Thymus (tissue), 11 donors: ENCODE results near the gene ITGAE. TPM values are rescaled to one million over a fixed set of nuclear protein-coding genes. Genes with fewer than 3 reads are reported as not detected.

ENCODE experiments used
- DNase-seq, 9 donors: peaks; one replicate each; pipeline ENCODE4 v3.0.0-alpha.2; 2013; ENCODE audit warnings: low spot score in 9 of 9, low read depth in 6 of 9, missing footprints in 1 of 9
- H3K27ac ChIP-seq, 2 donors: one replicate each; pipeline ENCODE4 v1.5.1; 2013; ENCODE audit warnings: control low read depth in 1 of 2, low read depth in 1 of 2, low read length in 1 of 2, mild to moderate bottlenecking in 1 of 2, moderate library complexity in 1 of 2
- H3K27me3 ChIP-seq, 2 donors: one replicate each; pipeline ENCODE4 v1.5.1; 2013; ENCODE audit warnings: low read length in 1 of 2; ENCODE audit not compliant: control insufficient read depth in 2 of 2, insufficient read depth in 1 of 2
- H3K36me3 ChIP-seq, 2 donors: one replicate each; pipeline ENCODE4 v1.5.1; 2013; ENCODE audit warnings: low read length in 1 of 2, mild to moderate bottlenecking in 1 of 2, moderate library complexity in 1 of 2; ENCODE audit not compliant: control insufficient read depth in 2 of 2, insufficient read depth in 2 of 2
- H3K4me1 ChIP-seq, 2 donors: one replicate each; pipeline ENCODE4 v1.5.1; 2013; ENCODE audit warnings: low read length in 2 of 2; ENCODE audit not compliant: control insufficient read depth in 2 of 2, insufficient read depth in 2 of 2
- H3K4me3 ChIP-seq, 2 donors: one replicate each; pipeline ENCODE4 v1.5.1; 2013; ENCODE audit warnings: low read length in 2 of 2, control low read depth in 1 of 2, mild to moderate bottlenecking in 1 of 2
- H3K9me3 ChIP-seq, 2 donors: one replicate each; pipeline ENCODE4 v1.5.1; 2013; ENCODE audit warnings: low read length in 1 of 2, mild to moderate bottlenecking in 1 of 2; ENCODE audit not compliant: control insufficient read depth in 2 of 2, insufficient read depth in 1 of 2
- WGBS: extraction: QIAGEN DNeasy Blood & Tissue Kit; methylation state at CpG from one replicate; pipeline ENCODE4 v1.1.7; 2013; 5-methylcytosine and 5-hydroxymethylcytosine counted together
- polyA plus RNA-seq: library from polyadenylated mRNA; stranded (reverse); fragments of 200-250 nt; gene quantifications from one replicate; pipeline ENCODE4 v1.2.3, GENCODE V29; 2013
- total RNA-seq: library from RNA; stranded (reverse); fragments of 120-200 nt; gene quantifications from one replicate; pipeline ENCODE4 v1.2.4, GENCODE V29; 2013
- donor health status: healthy.

ITGAE gene
- total and polyA plus RNA-seq, 2 donors = 129 to 170 TPM

DNA sequence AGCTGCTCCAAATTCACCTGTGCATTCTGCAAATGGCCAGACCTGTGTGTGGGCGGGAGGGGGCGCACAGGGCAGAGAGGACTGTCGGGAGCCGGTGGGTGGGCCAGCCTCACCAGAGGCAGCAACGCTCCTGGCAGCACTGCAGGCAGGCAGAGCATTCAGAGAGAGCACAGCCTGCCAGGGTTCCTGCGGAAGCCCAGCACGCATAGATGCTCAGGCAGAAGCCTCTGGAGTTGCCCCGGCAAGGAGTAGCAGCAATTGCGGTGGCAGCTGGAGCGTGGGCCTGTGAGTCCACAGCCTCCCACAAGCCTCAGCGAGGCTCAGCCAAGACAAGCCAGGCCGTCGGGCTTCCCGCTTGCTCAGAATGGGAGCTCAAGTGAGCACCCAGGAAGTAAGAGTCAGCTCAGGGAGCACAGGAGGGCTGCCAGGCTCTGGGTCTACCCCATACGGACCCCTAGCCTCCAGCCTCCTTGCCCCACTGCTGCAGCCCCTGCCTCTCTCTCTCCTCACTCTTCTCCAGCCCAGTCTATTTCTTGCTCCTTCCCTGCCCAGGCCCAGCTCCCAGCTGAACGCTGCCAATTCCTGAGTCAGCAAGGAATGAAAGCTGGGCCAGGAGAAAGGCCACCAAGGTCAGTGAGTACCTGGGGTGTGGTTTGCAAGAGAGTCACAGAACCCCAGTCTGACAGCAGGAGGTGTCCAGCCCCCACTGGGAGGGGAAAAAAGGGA, 122.7 kb downstream of the ITGAE start:
- Histone ChIP-seq H3K9me3 (no peaks in the 10 kb centered on the region), H3K4me1 (peaks cover 0 to 71% of the 10 kb centered on the region in 2 donors), H3K4me3 (no peak overlapping the region), H3K27ac (peak overlapping the region in 1 of 2 donors; percentile 45), H3K27me3 (no peaks in the 10 kb centered on the region), H3K36me3 (peaks cover 29 to 85% of the 10 kb centered on the region in 2 donors)
- no peak for DNase-seq
- WGBS = 91% methylated on average over 16 of the region's 16 CpGs

DNA sequence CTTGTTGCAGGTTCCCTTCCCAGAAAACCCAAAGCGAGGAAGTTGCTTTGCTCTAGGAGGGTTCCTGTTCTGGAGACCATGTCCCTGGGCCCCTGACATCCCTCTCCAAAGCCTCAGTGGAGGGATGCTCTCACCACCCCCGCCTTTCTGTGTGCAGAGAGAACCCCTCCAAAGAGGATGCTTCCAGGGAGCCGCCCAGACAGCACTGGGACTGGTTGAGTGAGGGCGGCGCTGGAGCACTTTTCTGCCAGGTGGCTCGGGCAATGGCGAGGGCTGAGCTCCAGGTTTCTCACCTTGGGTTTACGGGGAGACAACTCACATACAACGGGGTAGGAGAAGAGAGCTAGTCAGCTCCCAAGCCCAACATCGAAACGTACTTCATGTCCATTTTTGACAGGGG, 125.1 kb downstream of the ITGAE start:
- Histone ChIP-seq H3K27ac (peak overlapping the region in 1 of 2 donors; percentile 51), H3K4me1 (peaks cover 0 to 48% of the 10 kb centered on the region in 2 donors), H3K9me3 (no peaks in the 10 kb centered on the region), H3K27me3 (no peaks in the 10 kb centered on the region), H3K36me3 (peaks cover 26 to 68% of the 10 kb centered on the region in 2 donors), H3K4me3 (no peak overlapping the region)
- WGBS = 94% methylated on average over 11 of the region's 11 CpGs
- no peak for DNase-seq

DNA sequence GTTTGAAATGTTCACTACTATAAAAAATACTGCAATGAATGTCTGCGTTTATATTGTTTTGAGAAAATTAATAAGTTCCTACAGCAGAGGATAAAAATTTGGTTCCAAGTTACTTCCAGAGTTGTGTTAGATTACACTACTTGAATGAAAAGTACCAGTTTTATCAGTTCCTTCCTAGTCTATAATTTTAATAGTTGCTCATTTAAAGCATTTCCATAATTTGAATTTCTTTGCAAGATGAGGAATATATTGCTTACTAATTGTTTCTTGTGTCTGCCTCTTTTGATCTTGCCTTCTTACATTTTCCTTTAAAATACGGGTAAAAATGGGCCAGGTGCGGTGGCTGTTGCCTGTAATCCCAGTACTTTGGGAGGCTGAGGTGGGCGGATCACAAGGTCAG, 128.4 kb downstream of the ITGAE start:
- WGBS = 99% methylated on average over 4 of the region's 4 CpGs
- no peak for DNase-seq
- peaks cover 10 to 39% of the 10 kb centered on the region in 2 donors for H3K4me1 ChIP-seq
- peaks cover 6 to 47% of the 10 kb centered on the region in 2 donors for H3K36me3 ChIP-seq
- no peak overlapping the region for H3K4me3 ChIP-seq
- H3K9me3 ChIP-seq = peaks cover 0 to 4% of the 10 kb centered on the region in 2 donors
- no peaks in the 10 kb centered on the region for H3K27me3 ChIP-seq
- no peak overlapping the region for H3K27ac ChIP-seq

DNA sequence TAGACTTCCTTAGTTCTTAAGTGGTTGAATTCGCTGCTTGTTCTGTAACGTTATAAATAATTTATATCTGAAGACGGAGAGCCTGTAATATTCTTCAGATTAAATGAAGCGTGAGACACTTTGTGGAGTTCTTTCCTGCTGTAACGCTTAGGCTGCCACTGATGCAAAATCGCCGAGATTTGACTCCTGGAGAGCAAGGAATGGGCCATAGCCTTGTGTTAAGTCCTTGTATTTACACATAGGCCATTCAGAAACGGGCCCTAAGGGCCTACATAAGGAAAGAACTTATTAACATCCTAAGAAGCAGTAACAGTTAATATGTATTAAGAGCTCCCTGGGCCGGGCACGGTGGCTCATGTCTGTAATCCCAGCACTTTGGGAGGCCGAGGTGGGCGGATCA, 131.4 kb downstream of the ITGAE start:
- peaks cover 13 to 37% of the 10 kb centered on the region in 2 donors for H3K4me1 ChIP-seq
- WGBS = 68% methylated on average over 12 of the region's 12 CpGs

DNA sequence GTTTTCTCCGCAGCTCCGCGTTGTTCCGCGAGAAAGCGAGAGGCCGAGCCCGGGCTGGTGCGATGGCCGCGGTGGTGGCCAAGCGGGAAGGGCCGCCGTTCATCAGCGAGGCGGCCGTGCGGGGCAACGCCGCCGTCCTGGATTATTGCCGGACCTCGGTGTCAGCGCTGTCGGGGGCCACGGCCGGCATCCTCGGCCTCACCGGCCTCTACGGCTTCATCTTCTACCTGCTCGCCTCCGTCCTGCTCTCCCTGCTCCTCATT, 132.0 kb downstream of the ITGAE start:
- Histone ChIP-seq H3K4me1 (peaks cover 13 to 34% of the 10 kb centered on the region in 2 donors), H3K9me3 (peaks cover 0 to 4% of the 10 kb centered on the region in 2 donors), H3K4me3 (peak overlapping the region; percentile 94 to 100), H3K27me3 (no peaks in the 10 kb centered on the region), H3K27ac (peak overlapping the region; percentile 78 to 91), H3K36me3 (peaks cover 11 to 31% of the 10 kb centered on the region in 2 donors)
- WGBS = under 1% methylated on average over 32 of the region's 32 CpGs
- DNase-seq = no peak

More for the DNA sequence above, 131.4 kb downstream of the ITGAE start:
- H3K9me3 ChIP-seq = peaks cover 0 to 4% of the 10 kb centered on the region in 2 donors
- H3K36me3 ChIP-seq = peaks cover 6 to 31% of the 10 kb centered on the region in 2 donors
- no peak for DNase-seq
- peak overlapping the region; percentile 94 to 100 for H3K4me3 ChIP-seq
- H3K27me3 ChIP-seq = no peaks in the 10 kb centered on the region
- H3K27ac ChIP-seq = peak overlapping the region in 1 of 2 donors; percentile 78

DNA sequence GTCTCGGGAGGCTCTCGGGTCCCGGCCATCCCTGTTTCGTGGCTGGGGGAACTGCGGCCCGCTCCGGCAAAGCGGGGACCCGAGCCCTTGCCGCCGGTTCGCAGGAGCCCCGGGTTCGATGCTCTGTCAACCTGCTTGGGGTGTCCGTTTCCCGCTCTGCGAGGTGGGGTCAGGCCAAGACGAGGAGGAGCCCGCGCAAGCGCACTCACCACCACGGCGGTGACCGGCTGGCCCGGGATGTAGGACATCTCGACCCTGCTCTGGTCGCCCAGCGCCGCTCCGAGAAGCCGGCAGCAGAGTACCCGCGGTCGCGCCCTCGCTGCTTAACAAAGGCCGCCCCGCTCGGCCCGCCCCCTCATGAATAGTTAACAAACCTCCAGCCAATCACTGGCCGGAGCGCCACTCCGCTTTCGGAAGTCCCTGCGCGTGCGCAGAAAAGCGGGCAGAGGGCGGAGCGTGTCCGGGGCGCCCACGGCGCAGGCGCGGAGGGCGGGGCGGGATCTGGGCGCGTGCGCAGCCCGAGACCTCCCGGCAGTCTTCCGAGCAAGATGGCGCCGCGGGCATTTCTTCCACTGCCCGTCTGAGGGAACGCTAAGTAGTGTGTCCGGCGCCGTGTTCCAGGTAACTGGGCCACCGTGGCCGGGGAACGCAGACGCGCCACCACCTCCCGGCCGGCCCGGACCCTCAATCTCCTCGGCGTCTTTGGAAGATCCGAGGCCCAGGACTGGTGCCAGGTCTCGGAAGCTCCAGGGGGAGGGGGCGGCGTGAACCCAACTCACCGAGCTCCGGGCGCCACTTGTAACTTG, 132.5 kb downstream of the ITGAE start, which contains the start of the genes EMC6 and TAX1BP3:
TSS of gene EMC6 (plus strand) at position 534 of the 806 bp plus-strand sequence. CDS start 335 bp downstream, outside the sequence.
TSS of gene TAX1BP3 (minus strand) at position 300 of the 806 bp plus-strand sequence. CDS start at position 248, 52 bp downstream.
- under 1% methylated on average over 89 of the region's 89 CpGs for WGBS
- Histone ChIP-seq H3K27me3 (no peaks in the 10 kb centered on the region), H3K36me3 (peaks cover 16 to 31% of the 10 kb centered on the region in 2 donors), H3K4me1 (peaks cover 13 to 34% of the 10 kb centered on the region in 2 donors), H3K4me3 (peak within 1 kb of the TSS; percentile 94 to 100), H3K9me3 (peaks cover 0 to 4% of the 10 kb centered on the region in 2 donors), H3K27ac (peak within 1 kb of the TSS; percentile 84 to 91)
- peak; percentile 89 to 100 (median 99) for DNase-seq

DNA sequence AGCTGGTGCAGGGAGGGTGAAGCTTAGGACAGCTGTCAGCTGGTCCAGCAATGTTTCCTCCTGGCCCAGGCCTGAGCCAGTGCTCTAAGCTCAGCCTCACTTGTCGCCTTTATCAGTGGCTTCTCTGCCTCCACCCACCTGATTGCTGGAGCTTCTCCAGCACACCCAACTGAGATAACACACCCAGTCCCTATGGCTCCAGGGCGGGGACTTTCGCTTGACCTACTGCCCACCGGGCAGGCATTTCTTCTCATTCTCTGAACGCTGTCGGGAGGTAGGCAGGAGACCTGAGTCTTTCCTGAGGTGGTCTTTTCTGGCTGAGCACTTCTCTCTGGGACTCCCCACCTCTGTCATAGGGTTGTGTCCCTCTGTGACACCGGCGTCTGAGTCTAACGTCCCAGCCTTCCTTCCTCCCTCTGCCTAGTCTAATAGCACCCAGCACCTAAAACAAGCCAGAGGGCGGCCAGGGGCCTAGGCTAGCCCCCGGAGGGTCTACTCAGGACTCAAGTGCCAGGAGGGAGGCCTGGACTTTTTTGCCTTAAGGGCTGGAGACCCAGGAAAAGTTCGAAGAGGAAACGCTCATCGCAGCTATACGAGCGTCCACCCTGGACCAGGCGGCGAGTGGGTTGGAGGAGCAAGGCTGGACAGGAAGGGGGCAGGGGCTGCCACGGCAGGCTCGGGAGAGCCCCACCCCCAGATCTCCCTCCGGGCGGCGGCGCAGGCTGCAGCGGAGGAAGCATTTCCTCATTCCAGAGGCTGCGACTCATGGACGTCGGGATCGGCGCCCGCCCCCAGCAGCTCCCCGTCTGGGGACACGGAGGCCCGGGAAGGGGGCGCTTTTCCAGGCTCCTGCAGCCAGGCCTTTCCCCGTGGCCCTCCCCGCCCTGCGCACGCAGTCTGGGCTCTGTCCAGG, 133.4 kb downstream of the ITGAE start:
- Histone ChIP-seq H3K27me3 (no peaks in the 10 kb centered on the region), H3K4me3 (peak overlapping the region; percentile 94 to 100), H3K9me3 (peaks cover 0 to 4% of the 10 kb centered on the region in 2 donors), H3K36me3 (peaks cover 20 to 36% of the 10 kb centered on the region in 2 donors), H3K27ac (peak overlapping the region; percentile 66 to 84), H3K4me1 (peaks cover 13 to 34% of the 10 kb centered on the region in 2 donors)
- no peak for DNase-seq
- 16% methylated on average over 39 of the region's 39 CpGs for WGBS

DNA sequence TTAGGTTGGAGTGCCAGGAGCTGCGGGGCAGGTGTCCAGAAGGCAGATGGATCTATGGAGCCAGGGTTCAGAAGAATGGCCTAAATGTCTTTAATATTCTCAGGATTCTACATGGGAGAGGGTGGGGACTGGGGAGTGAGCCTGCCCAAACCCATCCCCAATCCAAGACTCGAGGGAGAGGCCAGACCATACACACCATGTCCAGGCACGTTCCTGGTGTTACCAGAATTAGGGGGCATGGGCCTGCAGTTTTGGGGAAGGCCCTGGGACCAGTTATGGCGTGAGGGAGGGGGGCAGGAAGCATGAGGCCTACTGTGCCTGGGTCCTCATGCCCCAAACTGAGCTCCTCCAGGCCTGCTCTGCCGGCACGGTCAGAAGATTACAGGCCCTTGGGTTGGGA, 134.5 kb downstream of the ITGAE start:
- Histone ChIP-seq H3K36me3 (peaks cover 17 to 35% of the 10 kb centered on the region in 2 donors), H3K4me1 (peaks cover 13 to 34% of the 10 kb centered on the region in 2 donors), H3K4me3 (peak overlapping the region in 1 of 2 donors; percentile 25), H3K27ac (peak overlapping the region in 1 of 2 donors; percentile 1), H3K9me3 (peaks cover 0 to 4% of the 10 kb centered on the region in 2 donors), H3K27me3 (no peaks in the 10 kb centered on the region)
- DNase-seq = no peak
- 95% methylated on average over 6 of the region's 6 CpGs for WGBS
